ENCODE measurements around the gene TM2D1. TPM values are rescaled to one million over a fixed set of nuclear protein-coding genes. Genes with fewer than 3 reads are reported as not detected.

Gene TM2D1
- total and polyA plus RNA-seq, 9 of the 15 experiments (the other 6 are each of a cell fraction or from before 2014, with no cell fraction given): 24.5 to 65.2 (median 47.7) TPM

DNA sequence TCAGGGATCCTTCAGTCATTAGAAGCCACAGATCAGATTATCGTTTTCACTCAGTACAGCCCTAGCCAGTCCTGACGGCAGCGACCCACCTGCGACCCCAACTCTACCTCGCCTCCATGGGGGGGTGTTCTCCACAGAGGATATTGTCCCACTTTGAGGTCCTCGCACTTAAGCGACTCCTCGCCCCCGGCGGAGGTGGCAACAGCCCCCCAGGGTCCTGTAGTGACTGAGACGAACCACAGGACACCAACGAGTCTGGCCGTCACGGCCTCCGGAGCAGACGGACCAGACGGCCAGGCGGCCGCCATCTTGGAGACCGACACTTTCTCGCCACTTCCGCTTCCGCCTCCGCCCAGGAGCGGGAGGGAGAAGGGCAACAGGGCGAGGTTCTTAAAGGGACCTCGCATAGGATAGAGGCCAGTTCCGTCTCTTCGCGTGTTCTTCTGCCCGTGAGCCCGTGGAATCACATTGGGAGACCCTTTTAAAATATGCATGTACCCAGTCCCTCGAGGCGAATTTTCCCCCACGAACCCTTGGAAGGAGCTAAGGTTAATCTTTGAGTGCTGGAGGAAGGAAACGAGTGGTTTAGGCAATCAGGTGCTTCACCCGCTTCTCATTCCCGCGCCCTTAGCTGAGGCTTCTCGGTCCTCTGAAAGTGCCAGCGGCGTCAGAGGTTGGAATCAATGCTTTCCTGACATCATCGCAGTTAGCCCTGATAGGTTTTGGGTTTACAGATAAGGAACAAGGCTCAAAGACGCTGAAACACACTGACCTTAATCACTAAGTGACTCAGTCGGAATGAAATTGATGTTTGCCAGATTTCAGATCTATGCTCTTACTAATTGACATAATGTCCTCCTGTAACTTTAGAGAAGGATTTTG is at the start of gene TM2D1 (continued):
- TF ChIP-seq AFF1 (IDR thresholded peaks at IDR 0.05; ENCODE audit: low read depth in 1 of 2, partially characterized antibody in 2 of 2) (peak in 1 of 2 experiments; percentile 44), ETS2 (tag; IDR thresholded peaks at IDR 0.05; ENCODE audit: borderline replicate concordance, poor library complexity, severe bottlenecking) (no peak), ZBTB11 (CRISPR knock-in tag; IDR thresholded peaks at IDR 0.05) (peak in 1 of 3 experiments; percentile 82; a peak in 2 of 6 replicates), ZNF518B (CRISPR knock-in tag; IDR thresholded peaks at IDR 0.05) (no peak), SUPT5H (IDR thresholded peaks at IDR 0.05) (peak; percentile 98), ZNF239 (CRISPR knock-in tag; IDR thresholded peaks at IDR 0.05) (no peak)
- TF ChIP-seq, protein P1, sequence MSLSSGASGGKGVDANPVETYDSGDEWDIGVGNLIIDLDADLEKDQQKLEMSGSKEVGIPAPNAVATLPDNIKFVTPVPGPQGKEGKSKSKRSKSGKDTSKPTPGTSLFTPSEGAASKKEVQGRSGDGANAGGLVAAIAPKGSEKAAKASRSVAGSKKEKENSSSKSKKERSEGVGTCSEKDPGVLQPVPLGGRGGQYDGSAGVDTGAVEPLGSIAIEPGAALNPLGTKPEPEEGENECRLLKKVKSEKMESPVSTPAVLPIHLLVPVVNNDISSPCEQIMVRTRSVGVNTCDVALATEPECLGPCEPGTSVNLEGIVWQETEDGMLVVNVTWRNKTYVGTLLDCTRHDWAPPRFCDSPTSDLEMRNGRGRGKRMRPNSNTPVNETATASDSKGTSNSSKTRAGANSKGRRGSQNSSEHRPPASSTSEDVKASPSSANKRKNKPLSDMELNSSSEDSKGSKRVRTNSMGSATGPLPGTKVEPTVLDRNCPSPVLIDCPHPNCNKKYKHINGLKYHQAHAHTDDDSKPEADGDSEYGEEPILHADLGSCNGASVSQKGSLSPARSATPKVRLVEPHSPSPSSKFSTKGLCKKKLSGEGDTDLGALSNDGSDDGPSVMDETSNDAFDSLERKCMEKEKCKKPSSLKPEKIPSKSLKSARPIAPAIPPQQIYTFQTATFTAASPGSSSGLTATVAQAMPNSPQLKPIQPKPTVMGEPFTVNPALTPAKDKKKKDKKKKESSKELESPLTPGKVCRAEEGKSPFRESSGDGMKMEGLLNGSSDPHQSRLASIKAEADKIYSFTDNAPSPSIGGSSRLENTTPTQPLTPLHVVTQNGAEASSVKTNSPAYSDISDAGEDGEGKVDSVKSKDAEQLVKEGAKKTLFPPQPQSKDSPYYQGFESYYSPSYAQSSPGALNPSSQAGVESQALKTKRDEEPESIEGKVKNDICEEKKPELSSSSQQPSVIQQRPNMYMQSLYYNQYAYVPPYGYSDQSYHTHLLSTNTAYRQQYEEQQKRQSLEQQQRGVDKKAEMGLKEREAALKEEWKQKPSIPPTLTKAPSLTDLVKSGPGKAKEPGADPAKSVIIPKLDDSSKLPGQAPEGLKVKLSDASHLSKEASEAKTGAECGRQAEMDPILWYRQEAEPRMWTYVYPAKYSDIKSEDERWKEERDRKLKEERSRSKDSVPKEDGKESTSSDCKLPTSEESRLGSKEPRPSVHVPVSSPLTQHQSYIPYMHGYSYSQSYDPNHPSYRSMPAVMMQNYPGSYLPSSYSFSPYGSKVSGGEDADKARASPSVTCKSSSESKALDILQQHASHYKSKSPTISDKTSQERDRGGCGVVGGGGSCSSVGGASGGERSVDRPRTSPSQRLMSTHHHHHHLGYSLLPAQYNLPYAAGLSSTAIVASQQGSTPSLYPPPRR (CRISPR knock-in tag; IDR thresholded peaks at IDR 0.05; ENCODE audit: borderline replicate concordance): no peak

Measured in K562 (cell line).